ENCODE results near the gene SYF2.
"Not testable (repeated sequence)": the region's sequence is repeated elsewhere in the genome, so short reads cannot be mapped to it uniquely, and the experiment has no call there.

SYF2 gene

DNA sequence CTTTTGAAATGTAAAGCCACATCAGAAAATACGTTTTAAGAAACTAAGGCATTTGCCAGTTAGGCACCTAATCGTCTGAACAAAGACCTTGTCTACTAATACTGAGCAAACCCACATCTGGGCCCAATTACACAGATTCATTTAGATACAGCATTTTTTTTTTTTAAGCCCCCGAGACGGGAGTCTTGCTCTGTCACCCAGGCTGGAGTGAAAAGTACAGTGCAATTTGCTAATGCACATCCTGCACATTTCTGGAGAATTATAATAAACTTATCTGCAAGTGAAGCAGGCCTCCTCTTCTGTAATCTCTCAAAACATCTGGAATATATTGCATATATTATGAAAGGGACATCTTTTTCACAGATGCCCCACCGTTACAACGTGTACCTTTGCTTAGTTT, 11.6 kb upstream of the SYF2 start:
- peaks cover 62% of the 10 kb centered on the region for H3K36me3 ChIP-seq (ENCODE audit: insufficient read depth, low read length)
- peak overlapping the region; percentile 18 for H3K4me3 ChIP-seq (ENCODE audit: low read length)
- peak overlapping the region; percentile 91 for H3K4me2 ChIP-seq (ENCODE audit: low read length)

DNA sequence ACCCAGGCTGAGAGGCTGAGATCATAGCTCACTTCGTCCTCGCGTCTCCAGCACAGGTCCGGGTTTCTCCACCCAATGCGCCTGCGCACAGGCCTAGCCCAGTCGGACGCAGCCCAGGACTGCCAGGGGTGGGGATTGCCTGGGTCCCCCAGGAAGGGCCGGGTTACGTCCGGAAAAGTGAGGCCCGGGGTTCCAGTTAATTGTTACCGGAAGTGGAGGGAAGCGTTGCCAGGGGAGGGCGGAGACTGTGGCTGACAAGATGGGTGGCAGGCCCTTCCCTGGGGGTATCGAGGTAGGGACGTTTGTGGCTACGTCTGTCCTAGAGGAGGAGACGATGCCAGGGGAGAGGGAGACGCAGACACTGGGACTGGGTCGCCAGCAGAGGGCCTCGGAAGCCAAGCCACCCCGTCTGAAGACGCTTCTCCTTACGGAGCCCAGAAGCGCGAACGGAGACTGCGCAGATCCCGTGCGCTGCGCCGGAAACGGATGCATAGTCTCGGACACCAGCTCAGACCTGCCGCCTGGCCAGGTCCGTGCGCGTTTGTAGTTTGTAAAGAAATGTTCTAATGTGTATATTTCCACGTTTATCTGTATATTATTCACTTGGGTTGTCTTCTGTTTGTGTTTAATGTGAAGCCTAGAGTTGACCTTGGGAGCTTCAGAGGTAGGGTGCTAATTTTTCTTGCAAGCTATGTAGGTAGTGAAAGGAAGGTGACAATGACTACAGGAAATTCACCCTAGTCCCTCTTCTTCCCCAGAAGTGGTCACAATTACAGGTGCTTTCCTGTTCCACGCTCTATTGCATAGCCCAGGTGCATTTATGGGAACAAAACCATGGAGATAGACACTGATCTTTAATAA, 7.6 kb upstream of the SYF2 start:
- peak overlapping the region; percentile 63 for H3K4me3 ChIP-seq (ENCODE audit: low read length)

More for the DNA sequence above, 11.6 kb upstream of the SYF2 start:
- Histone ChIP-seq H3K27me3 (ENCODE audit: control insufficient read depth, insufficient read depth, low read length) (no peaks in the 10 kb centered on the region), H3K9me3 (replicated peaks; ENCODE audit: low read length) (no peaks in the 10 kb centered on the region), H3K9ac (ENCODE audit: low read depth, low read length) (peak overlapping the region; percentile 23), H3K4me1 (ENCODE audit: control insufficient read depth, insufficient read depth, low read length) (peaks cover 44% of the 10 kb centered on the region)

DNA sequence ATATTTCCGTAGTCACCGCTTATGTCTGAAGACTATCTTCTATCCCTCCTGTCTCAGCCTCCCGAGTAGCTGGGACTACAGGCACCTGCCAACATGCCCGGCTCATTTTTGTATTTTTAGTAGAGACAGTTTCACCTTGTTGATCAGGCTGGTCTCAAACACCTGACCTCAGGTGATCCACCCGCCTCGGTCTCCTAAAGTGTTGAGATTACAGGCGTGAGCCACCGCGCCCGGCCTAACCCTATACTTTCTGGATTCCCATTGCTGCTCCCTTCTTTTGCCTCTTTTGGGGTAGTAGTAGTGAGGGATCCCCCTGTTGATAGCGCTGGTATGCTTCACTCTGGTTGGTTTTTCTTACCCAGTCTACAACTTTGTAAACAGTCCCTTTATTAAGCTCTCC, 5.7 kb upstream of the SYF2 start:
- Histone ChIP-seq H3K4me3 (ENCODE audit: low read length) (no peak overlapping the region), H3K9ac (ENCODE audit: low read depth, low read length) (no peak overlapping the region), H3K4me1 (ENCODE audit: control insufficient read depth, insufficient read depth, low read length) (peaks cover 40% of the 10 kb centered on the region), H3K27me3 (ENCODE audit: control insufficient read depth, insufficient read depth, low read length) (no peaks in the 10 kb centered on the region), H3K36me3 (ENCODE audit: insufficient read depth, low read length) (peaks cover 24% of the 10 kb centered on the region), H3K9me3 (replicated peaks; ENCODE audit: low read length) (no peaks in the 10 kb centered on the region), H3K4me2 (ENCODE audit: low read length) (no peak overlapping the region)

More for the DNA sequence above, 7.6 kb upstream of the SYF2 start:
- peak overlapping the region; percentile 72 for H3K9ac ChIP-seq (ENCODE audit: low read depth, low read length)
- H3K4me2 ChIP-seq (ENCODE audit: low read length), result peak overlapping the region; percentile 90
- H3K36me3 ChIP-seq (ENCODE audit: insufficient read depth, low read length), result peaks cover 43% of the 10 kb centered on the region
- H3K4me1 ChIP-seq (ENCODE audit: control insufficient read depth, insufficient read depth, low read length), result peaks cover 48% of the 10 kb centered on the region
- H3K9me3 ChIP-seq (replicated peaks; ENCODE audit: low read length), result no peaks in the 10 kb centered on the region
- H3K27me3 ChIP-seq (ENCODE audit: control insufficient read depth, insufficient read depth, low read length), result no peaks in the 10 kb centered on the region

GRCh38 chr1:25236261-25236660, 4.0 kb upstream of the SYF2 start:
- H3K4me1 ChIP-seq (ENCODE audit: control insufficient read depth, insufficient read depth, low read length), result peaks cover 45% of the 10 kb centered on the region
- not testable (repeated sequence) for H3K9ac ChIP-seq (ENCODE audit: low read depth, low read length); H3K4me3 ChIP-seq (ENCODE audit: low read length); H3K36me3 ChIP-seq (ENCODE audit: insufficient read depth, low read length); H3K4me2 ChIP-seq (ENCODE audit: low read length); H3K27me3 ChIP-seq (ENCODE audit: control insufficient read depth, insufficient read depth, low read length); H3K9me3 ChIP-seq (replicated peaks; ENCODE audit: low read length)

- peaks cover 41% of the 10 kb centered on the region for H3K4me1 ChIP-seq (ENCODE audit: control insufficient read depth, insufficient read depth, low read length)
- H3K27me3 ChIP-seq (ENCODE audit: control insufficient read depth, insufficient read depth, low read length); H3K9ac ChIP-seq (ENCODE audit: low read depth, low read length); H3K4me3 ChIP-seq (ENCODE audit: low read length); H3K36me3 ChIP-seq (ENCODE audit: insufficient read depth, low read length); H3K4me2 ChIP-seq (ENCODE audit: low read length); H3K9me3 ChIP-seq (replicated peaks; ENCODE audit: low read length): not testable (repeated sequence)
These were observed 3.1 kb upstream of the SYF2 start for GRCh38 chr1:25235411-25235810.

- Histone ChIP-seq H3K27me3 (ENCODE audit: control insufficient read depth, insufficient read depth, low read length) (no peaks in the 10 kb centered on the region), H3K9me3 (replicated peaks; ENCODE audit: low read length) (no peaks in the 10 kb centered on the region), H3K4me3 (ENCODE audit: low read length) (peak overlapping the region; percentile 92), H3K4me2 (ENCODE audit: low read length) (peak overlapping the region; percentile 90), H3K9ac (ENCODE audit: low read depth, low read length) (peak overlapping the region; percentile 92), H3K36me3 (ENCODE audit: insufficient read depth, low read length) (peaks cover 11% of the 10 kb centered on the region), H3K4me1 (ENCODE audit: control insufficient read depth, insufficient read depth, low read length) (peaks cover 30% of the 10 kb centered on the region)
These were observed 823 bp upstream of the SYF2 start for GRCh38 chr1:25232866-25233784.

DNA sequence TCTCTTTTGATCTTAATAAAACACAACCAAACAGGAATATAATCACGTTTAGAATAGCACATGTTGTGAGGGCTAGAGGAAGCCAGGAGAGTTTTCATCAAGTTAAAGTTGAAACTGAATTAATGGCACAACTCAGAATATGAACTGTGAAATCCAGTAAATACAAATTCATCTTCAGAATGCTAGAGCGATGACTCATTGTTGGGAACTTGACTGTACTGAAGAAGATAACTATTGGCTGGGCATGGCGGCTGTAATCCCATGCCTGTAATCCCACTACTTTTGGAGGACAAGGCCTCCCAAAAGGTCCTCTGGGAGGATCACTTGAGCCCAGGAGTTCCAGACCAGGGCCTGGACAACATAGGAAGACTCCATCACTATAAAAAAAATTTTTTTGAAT, 8.8 kb downstream of the SYF2 start:
- peak overlapping the region; percentile 29 for H3K4me2 ChIP-seq (ENCODE audit: low read length)
- no peak overlapping the region for H3K4me3 ChIP-seq (ENCODE audit: low read length)
- H3K9ac ChIP-seq (ENCODE audit: low read depth, low read length), result no peak overlapping the region
- H3K4me1 ChIP-seq (ENCODE audit: control insufficient read depth, insufficient read depth, low read length), result peaks cover 7% of the 10 kb centered on the region
- H3K36me3 ChIP-seq (ENCODE audit: insufficient read depth, low read length), result peaks cover 50% of the 10 kb centered on the region
- H3K27me3 ChIP-seq (ENCODE audit: control insufficient read depth, insufficient read depth, low read length), result no peaks in the 10 kb centered on the region
- no peaks in the 10 kb centered on the region for H3K9me3 ChIP-seq (replicated peaks; ENCODE audit: low read length)

- H3K4me3 ChIP-seq (ENCODE audit: low read length), result no peak overlapping the region
- H3K36me3 ChIP-seq (ENCODE audit: insufficient read depth, low read length), result peaks cover 50% of the 10 kb centered on the region
- no peak overlapping the region for H3K4me2 ChIP-seq (ENCODE audit: low read length)
- peaks cover 1% of the 10 kb centered on the region for H3K4me1 ChIP-seq (ENCODE audit: control insufficient read depth, insufficient read depth, low read length)
- no peaks in the 10 kb centered on the region for H3K9me3 ChIP-seq (replicated peaks; ENCODE audit: low read length)
- H3K27me3 ChIP-seq (ENCODE audit: control insufficient read depth, insufficient read depth, low read length), result no peaks in the 10 kb centered on the region
- no peak overlapping the region for H3K9ac ChIP-seq (ENCODE audit: low read depth, low read length)
These were observed 9.7 kb downstream of the SYF2 start for GRCh38 chr1:25222606-25223005.

DNA sequence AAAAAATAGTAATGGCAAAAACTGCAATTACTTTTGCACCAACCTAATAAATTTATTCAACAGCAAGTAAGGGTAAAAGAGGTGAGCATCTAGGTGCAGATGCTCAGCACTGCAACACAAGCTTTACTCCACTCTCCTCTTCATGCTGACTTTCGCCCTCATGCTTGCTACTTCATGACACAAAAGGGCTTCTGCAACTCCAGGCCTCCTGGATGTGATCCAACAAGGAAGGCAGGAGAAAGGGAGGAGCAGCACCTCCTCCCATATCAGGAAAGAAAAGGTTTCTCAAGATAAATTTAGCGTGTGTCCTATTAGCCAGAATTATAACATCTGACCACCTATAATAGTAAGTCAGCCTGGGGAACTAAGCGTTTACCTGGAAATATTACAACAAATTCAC, 11.6 kb downstream of the SYF2 start:
- H3K9me3 ChIP-seq (replicated peaks; ENCODE audit: low read length), result no peaks in the 10 kb centered on the region
- no peak overlapping the region for H3K4me2 ChIP-seq (ENCODE audit: low read length)
- H3K4me3 ChIP-seq (ENCODE audit: low read length), result no peak overlapping the region
- H3K9ac ChIP-seq (ENCODE audit: low read depth, low read length), result no peak overlapping the region
- no peaks in the 10 kb centered on the region for H3K4me1 ChIP-seq (ENCODE audit: control insufficient read depth, insufficient read depth, low read length)
- no peaks in the 10 kb centered on the region for H3K27me3 ChIP-seq (ENCODE audit: control insufficient read depth, insufficient read depth, low read length)
- peaks cover 34% of the 10 kb centered on the region for H3K36me3 ChIP-seq (ENCODE audit: insufficient read depth, low read length)

- H3K4me1 ChIP-seq (ENCODE audit: control insufficient read depth, insufficient read depth, low read length), result no peaks in the 10 kb centered on the region
- H3K27me3 ChIP-seq (ENCODE audit: control insufficient read depth, insufficient read depth, low read length), result no peaks in the 10 kb centered on the region
- H3K9me3 ChIP-seq (replicated peaks; ENCODE audit: low read length), result no peaks in the 10 kb centered on the region
- no peak overlapping the region for H3K4me3 ChIP-seq (ENCODE audit: low read length)
- peaks cover 30% of the 10 kb centered on the region for H3K36me3 ChIP-seq (ENCODE audit: insufficient read depth, low read length)
- no peak overlapping the region for H3K9ac ChIP-seq (ENCODE audit: low read depth, low read length)
- H3K4me2 ChIP-seq (ENCODE audit: low read length), result no peak overlapping the region
These were observed 12.5 kb downstream of the SYF2 start for GRCh38 chr1:25219661-25220251.

DNA sequence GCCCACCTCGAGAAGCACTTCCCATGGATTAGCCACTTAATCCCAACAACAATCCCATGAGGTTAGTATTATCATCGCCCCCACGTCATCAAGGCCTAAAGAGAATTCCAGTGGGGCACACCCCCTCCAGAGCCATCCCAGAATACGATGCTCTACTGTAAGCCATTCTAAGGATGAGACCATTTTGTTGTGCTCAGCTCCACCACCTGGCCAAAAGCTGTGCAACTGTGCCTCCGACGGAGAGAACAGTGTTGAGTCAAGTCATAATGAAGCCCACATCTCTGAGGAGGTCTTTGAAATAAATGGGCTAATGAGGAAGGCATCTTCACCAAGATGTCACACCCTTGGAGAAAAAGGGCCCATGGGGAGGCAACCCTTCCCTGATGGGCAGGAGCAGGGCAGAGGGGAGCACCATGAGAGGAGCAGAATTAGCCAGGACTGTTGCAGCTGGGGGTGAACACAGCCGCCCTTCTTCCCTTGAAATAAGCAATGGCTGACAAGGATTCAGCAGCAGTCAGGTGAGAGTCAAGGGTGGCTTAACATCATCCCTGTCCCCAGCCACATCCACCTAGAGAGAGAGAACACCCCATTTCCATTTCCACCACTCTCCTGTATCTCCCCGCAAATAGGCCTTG, 14.6 kb downstream of the SYF2 start:
- H3K36me3 ChIP-seq (ENCODE audit: insufficient read depth, low read length), result peaks cover 13% of the 10 kb centered on the region
- no peak overlapping the region for H3K9ac ChIP-seq (ENCODE audit: low read depth, low read length)

More for the DNA sequence above, 14.6 kb downstream of the SYF2 start:
- Histone ChIP-seq H3K27me3 (ENCODE audit: control insufficient read depth, insufficient read depth, low read length) (no peaks in the 10 kb centered on the region), H3K4me1 (ENCODE audit: control insufficient read depth, insufficient read depth, low read length) (no peaks in the 10 kb centered on the region), H3K9me3 (replicated peaks; ENCODE audit: low read length) (no peaks in the 10 kb centered on the region), H3K4me2 (ENCODE audit: low read length) (no peak overlapping the region), H3K4me3 (ENCODE audit: low read length) (no peak overlapping the region)

Data from skeletal muscle satellite cell (primary cell).